Epithelial cell of proximal tubule (primary cell): ENCODE data around the gene FSHB. TPM values are rescaled to one million over a fixed set of nuclear protein-coding genes. Genes with fewer than 3 reads are reported as not detected.
"Not testable (repeated sequence)": the region's sequence is repeated elsewhere in the genome, so short reads cannot be mapped to it uniquely, and the experiment has no call there.

Source experiments
- DNase-seq: peaks from one replicate; pipeline ENCODE4 v3.0.0-alpha.2; 2011; ENCODE audit warnings: low read depth
- H3K4me3 ChIP-seq: 2 replicates; pipeline ENCODE4 v1.5.1; 2011; ENCODE audit warnings: low read depth, mild to moderate bottlenecking, low read length
- total RNA-seq: library from RNA; depleted of rRNA; stranded (reverse); fragments of >200 nt; gene quantifications from 2 replicates; pipeline ENCODE4 v1.2.3, GENCODE V29; 2015
- TF ChIP-seq, protein P1 (sequence below): conservative IDR thresholded peaks from 2 replicates; pipeline ENCODE4 v1.5.1; 2012; ENCODE audit warnings: low read depth, mild to moderate bottlenecking, low read length

The FSHB gene
- total RNA-seq, 1 donor from 2014 or later: not detected

DNA sequence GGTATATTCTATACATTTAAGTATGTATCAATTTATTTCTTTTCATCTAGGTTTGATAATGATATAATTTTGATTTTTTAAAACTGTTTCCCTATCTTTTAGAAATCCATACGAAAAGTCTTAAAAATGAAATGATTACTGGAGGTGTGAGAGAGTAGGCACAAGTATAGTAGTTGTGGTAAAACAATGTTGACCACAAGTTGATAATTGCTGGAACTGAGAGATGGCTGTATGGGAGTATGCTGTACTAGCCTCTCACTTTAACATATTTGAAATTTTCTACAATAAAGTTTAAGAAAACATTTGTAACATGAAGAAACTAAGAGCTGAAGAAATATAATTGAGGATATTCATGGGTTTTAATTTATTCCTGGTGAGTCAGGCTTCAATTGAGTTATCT is 30.0 kb downstream of the FSHB start:
- TF ChIP-seq, protein P1, sequence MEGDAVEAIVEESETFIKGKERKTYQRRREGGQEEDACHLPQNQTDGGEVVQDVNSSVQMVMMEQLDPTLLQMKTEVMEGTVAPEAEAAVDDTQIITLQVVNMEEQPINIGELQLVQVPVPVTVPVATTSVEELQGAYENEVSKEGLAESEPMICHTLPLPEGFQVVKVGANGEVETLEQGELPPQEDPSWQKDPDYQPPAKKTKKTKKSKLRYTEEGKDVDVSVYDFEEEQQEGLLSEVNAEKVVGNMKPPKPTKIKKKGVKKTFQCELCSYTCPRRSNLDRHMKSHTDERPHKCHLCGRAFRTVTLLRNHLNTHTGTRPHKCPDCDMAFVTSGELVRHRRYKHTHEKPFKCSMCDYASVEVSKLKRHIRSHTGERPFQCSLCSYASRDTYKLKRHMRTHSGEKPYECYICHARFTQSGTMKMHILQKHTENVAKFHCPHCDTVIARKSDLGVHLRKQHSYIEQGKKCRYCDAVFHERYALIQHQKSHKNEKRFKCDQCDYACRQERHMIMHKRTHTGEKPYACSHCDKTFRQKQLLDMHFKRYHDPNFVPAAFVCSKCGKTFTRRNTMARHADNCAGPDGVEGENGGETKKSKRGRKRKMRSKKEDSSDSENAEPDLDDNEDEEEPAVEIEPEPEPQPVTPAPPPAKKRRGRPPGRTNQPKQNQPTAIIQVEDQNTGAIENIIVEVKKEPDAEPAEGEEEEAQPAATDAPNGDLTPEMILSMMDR: no peak
- H3K4me3 ChIP-seq: no peak overlapping the region
- DNase-seq: no peak

DNA sequence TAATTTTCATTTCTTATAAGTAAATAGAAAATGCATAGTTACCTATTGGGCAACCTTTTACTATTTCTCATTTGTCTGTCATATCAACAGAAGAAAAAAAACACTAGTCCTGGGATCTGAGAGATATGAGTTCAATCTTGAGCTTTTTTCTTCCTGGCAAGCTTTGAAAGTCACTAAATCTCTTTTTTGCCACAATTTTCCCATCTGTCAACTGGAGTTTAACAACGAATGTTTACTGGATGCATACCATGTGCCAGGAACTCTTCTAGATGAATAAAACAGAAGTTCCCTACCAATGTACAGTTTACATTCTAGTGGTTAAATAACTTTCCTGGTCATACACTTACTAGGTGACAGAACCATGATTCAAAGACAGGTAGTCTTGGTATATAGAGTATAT is 31.0 kb downstream of the FSHB start:
- no peak overlapping the region for H3K4me3 ChIP-seq
- TF ChIP-seq, protein P1: no peak
- DNase-seq: no peak

DNA sequence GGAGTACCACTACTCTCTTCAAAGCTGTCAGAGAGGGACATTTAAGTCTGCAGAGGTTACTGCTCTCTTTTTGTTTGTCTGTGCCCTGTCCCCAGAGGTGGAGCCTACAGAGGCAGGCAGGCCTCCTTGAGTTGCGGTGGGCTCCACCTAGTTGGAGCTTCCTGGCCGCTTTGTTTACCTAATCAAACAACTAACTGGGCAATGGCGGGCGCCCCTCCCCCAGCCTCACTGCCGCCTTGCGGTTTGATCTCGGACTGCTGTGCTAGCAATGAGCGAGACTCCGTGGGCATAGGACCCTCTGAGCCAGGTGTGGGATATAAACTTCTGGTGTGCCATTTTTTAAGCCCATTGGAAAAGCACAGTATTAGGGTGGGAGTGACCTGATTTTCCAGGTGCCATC is 37.8 kb downstream of the FSHB start:
- DNase-seq, H3K4me3 ChIP-seq: not testable (repeated sequence)

DNA sequence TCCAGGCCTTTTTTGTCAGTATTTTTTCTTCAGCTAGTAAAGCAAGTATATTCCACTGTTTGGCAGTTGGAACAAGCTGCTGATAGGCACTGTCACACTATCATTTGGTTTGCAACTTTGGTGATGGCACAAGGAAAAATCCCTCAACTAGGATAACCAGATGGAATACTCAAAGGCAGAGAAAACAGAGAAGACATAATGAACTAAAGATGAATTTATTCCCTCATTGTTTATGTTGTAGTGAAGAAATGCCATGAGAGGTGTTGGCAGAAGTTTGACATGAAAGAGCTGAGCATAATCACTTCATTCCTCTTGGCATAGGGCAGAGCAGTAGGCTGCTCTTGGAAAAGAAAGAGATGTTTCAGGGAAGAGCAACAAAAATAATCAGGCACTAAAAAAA is 39.9 kb downstream of the FSHB start:
- TF ChIP-seq, protein P1: no peak
- no peak for DNase-seq
- H3K4me3 ChIP-seq: no peak overlapping the region

DNA sequence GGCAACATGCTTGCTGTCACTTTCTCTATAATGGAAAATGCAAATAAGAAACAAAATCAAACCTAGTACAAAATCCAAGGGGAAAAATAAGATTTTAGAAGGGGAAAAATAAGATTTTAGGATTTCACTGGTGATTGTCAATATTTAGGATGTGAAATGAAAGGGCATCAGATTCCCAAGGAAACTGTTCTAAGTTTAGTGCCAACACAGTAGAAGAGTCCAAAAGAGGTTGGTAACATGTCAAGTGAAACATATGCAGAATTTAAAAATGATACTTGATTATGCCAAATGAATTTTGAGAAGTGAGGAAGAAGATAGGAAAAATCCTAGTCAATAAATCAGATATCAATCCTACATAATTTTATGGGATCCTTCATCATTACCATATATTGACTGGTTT is 46.4 kb downstream of the FSHB start:
- TF ChIP-seq, protein P1: no peak
- no peak for DNase-seq
- H3K4me3 ChIP-seq: no peak overlapping the region

DNA sequence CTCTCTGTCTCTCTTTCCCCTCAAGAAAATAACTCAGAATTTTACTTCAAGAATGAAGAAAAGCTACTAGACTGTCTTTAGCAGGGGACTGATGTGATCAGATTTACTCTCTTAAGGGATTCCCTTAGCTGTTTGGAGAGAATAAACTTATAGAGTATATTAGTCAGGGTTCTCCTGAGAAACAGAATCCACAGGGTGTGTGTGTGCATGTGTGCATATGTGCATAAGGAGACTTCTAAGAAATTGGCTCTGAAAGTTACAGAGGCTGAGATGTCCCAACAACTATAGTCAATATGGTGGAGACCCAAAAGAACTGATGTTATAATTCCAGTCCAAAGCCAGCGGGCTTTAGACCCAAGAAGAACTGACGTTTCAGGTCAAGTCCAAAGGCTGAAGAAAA is 49.0 kb downstream of the FSHB start:
- no peak overlapping the region for H3K4me3 ChIP-seq
- DNase-seq: no peak
- TF ChIP-seq, protein P1: no peak

DNA sequence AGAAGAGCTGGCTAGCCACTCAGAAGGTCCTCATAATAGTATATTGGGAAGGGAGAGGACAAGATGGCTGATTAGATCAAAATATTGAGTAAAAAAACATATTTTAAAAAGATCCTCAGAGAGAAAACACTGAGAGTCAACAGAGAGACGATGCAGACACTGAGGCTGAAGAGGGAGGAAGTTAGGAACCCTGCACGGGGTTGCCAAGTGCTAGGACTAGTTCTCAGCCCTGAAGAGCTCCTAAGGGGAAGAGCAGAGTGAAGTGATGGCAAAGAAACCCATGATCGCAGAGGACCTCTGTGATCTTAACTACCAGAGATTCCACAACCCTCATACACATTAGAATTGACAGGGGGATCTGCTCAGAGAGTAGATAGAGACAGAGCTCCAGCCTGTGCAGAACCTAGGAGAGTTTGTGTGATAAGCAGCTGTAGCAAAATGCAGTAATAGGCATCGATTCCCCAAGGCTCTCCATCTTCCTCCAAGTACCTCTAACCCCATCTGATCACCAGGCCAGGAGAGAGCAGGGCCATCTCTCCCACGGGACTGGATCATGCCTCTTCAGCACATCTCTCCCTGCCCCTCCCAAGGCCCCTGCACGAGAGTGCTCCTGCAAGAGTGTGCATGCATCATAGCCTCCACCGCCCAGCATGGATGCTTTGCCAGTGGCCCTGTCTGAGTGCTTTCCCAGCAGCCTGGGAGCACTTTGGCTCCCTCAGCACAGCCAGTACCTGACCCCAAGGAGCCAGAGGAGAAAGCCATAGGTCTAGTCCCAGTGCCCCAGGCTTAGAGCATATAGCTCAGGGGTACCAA is 50.9 kb downstream of the FSHB start:
- TF ChIP-seq, protein P1: no peak
- no peak overlapping the region for H3K4me3 ChIP-seq
- no peak for DNase-seq
